NB4 (cell line): ENCODE measurements around the gene SRGAP3.
A peak's percentile ranks its signal among the peaks of the same experiment; 100 is the strongest.

Source experiments
- DNase-seq: peaks from one replicate; pipeline ENCODE4 v3.0.0; 2010; ENCODE audit warnings: low read depth
- H3K4me3 ChIP-seq: one replicate; pipeline ENCODE4 v1.5.1; 2011; ENCODE audit warnings: mild to moderate bottlenecking, low read depth, low read length, moderate library complexity
- MYC ChIP-seq: IDR thresholded peaks from 2 replicates; pipeline ENCODE4 v1.6.1; 2011; ENCODE audit warnings: low read depth, low read length
- POLR2A ChIP-seq: IDR thresholded peaks from 2 replicates; pipeline ENCODE4 v1.6.1; 2011; ENCODE audit warnings: mild to moderate bottlenecking; ENCODE audit not compliant: insufficient read length; ENCODE audit errors: extremely low read depth
- TF ChIP-seq, protein P1 (sequence below): IDR thresholded peaks from 2 replicates; pipeline ENCODE4 v1.6.1; 2011; ENCODE audit warnings: low read depth, low read length
- TF ChIP-seq, protein P2 (sequence below): IDR thresholded peaks from one replicate; pipeline ENCODE4 v1.5.1; 2012; ENCODE audit warnings: low read depth, low read length

Gene SRGAP3

DNA sequence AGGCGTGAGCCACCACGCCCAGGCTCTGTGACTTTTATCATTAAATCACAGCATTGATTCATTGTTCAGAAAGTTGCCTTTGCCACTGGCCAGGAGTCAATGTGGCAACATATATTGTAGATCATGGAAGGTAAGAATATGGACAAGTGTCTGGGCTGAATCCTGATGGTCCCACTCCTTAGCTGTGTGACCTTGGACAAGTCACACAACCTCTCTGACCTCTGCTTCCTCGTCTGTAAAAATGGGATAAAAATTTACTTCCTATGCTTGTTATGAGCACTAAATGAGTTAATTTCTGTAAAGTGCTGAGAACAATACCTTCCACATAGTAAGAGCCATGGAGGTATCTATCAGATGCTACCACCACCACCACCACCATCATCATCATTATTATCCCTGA, 182.7 kb downstream of the SRGAP3 start:
- TF ChIP-seq, protein P1, sequence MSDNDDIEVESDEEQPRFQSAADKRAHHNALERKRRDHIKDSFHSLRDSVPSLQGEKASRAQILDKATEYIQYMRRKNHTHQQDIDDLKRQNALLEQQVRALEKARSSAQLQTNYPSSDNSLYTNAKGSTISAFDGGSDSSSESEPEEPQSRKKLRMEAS = no peak
- TF ChIP-seq POLR2A (no peak), MYC (no peak)
- TF ChIP-seq, protein P2, sequence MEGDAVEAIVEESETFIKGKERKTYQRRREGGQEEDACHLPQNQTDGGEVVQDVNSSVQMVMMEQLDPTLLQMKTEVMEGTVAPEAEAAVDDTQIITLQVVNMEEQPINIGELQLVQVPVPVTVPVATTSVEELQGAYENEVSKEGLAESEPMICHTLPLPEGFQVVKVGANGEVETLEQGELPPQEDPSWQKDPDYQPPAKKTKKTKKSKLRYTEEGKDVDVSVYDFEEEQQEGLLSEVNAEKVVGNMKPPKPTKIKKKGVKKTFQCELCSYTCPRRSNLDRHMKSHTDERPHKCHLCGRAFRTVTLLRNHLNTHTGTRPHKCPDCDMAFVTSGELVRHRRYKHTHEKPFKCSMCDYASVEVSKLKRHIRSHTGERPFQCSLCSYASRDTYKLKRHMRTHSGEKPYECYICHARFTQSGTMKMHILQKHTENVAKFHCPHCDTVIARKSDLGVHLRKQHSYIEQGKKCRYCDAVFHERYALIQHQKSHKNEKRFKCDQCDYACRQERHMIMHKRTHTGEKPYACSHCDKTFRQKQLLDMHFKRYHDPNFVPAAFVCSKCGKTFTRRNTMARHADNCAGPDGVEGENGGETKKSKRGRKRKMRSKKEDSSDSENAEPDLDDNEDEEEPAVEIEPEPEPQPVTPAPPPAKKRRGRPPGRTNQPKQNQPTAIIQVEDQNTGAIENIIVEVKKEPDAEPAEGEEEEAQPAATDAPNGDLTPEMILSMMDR = no peak
- DNase-seq = no peak
- no peak overlapping the region for H3K4me3 ChIP-seq

DNA sequence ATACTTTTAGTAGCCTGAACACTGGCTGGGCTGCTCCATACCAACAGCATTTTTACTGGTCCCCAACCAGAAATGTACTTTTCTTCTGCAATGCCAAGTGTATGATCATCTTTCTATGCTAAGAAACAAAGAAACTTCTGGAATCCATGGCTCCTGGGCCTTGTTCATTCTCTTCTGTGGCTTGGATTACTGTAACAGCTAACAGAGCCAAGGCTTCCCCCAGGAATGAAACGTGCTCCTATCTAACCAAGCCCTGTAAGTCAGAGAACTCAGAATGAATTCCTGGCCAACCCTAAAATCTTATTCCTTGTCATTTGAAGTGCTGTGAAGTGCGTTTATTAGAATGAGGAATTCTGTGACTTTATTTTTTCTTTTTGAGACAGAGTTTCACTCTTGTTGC, 183.3 kb downstream of the SRGAP3 start:
- TF ChIP-seq POLR2A = no peak
- TF ChIP-seq, protein P1 = no peak
- no peak for TF ChIP-seq MYC
- TF ChIP-seq, protein P2 = no peak
- DNase-seq = no peak
- no peak overlapping the region for H3K4me3 ChIP-seq

DNA sequence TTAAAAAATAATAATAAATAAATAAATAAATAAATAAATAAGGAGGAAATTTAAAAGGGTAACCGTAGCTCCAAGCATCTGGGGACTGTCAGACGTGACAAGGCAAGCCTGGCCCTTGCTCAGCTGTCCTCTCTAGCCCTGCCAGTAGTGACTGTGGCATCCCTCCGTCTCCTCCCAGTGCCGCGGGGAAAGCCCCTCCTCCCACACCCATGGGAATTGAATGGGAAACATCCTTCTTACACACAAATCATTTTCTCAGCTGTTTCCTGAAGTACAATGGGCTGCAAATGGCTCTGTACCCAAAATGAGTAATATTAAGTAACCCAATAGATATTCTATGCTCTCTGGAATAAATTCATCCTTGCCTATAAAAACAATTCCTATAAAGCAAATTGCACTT, 184.6 kb downstream of the SRGAP3 start:
- no peak for DNase-seq
- TF ChIP-seq, protein P2 = no peak
- TF ChIP-seq MYC = no peak
- no peak for TF ChIP-seq POLR2A
- H3K4me3 ChIP-seq = no peak overlapping the region

DNA sequence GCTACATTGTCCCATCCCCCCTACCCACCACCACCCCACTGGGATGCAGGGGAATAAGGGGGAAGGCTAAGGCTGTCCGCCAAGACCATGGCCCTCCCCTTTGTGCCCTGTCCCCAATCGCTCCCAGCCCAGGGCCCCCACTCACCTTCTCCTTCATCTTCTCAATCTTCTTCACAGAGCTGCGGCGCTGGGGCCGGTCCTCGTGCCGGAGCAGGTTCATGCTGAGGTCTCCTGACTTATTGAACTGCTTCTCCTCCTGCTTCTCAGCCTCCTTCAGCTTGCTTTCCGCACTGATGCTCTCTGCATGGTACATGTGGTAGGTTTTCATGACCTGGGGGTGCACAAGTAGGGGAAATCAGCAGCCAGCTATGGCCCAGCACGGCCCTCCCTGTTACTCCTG, 185.2 kb downstream of the SRGAP3 start:
- no peak overlapping the region for H3K4me3 ChIP-seq
- TF ChIP-seq POLR2A = no peak
- TF ChIP-seq, protein P2 = no peak
- TF ChIP-seq, protein P1 = no peak
- TF ChIP-seq MYC = no peak
- no peak for DNase-seq

DNA sequence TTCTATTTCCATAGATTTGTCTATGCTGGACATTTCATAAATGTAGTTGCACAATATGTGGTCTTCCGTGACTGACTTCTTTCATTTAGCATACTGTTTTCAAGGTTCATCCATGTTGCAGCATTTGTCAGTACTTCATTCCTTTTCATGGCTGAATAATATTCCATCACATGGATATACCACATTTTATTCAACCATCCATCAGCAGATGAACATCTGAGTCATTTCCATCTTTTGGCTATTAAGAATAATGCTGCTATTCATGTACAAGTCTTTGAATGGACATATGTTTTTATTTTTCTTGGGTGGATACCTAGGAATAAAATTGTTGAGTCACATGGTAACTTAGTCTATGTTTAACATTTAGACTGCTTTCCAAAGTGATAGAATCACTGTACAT, 186.9 kb downstream of the SRGAP3 start:
- H3K4me3 ChIP-seq = no peak overlapping the region
- no peak for DNase-seq
- TF ChIP-seq, protein P2 = no peak
- no peak for TF ChIP-seq POLR2A
- no peak for TF ChIP-seq MYC
- TF ChIP-seq, protein P1 = no peak

DNA sequence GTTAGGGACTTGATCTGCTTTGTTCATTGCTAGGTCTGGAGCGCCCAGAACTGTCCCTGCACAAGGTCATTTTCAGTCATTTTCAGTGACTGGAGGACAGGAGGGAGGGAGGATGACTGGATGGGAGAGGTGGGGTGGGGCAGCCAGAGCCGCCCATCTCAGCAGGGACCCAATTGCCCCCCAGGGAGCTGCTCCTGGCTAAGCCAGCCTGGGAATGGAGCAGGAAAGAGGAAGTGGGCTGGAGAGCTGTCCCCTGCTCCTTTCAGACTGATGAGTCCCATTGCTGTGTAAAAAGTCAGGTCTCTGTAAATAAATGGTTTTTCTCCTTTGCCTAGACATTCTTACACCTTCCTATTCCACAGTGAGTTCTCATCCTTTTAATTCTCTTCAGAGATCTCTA, 187.8 kb downstream of the SRGAP3 start:
- no peak overlapping the region for H3K4me3 ChIP-seq
- no peak for TF ChIP-seq MYC
- TF ChIP-seq, protein P1 = no peak
- TF ChIP-seq, protein P2 = no peak
- no peak for TF ChIP-seq POLR2A
- peak; percentile 40 for DNase-seq
